ENCODE data around the gene EPYC.

Gene EPYC

GRCh38 chr12:91037276-91037675 lies 32.5 kb upstream of the EPYC start:
- DNase-seq (ENCODE audit: low read depth), result no peak
- no peak for TF ChIP-seq CTCF (IDR thresholded peaks at IDR 0.05; ENCODE audit: control insufficient read depth, extremely low read depth, insufficient read depth)
- no peak overlapping the region for H3K4me3 ChIP-seq (ENCODE audit: low read depth, low read length)

GRCh38 chr12:91033251-91033650 lies 28.5 kb upstream of the EPYC start:
- H3K4me3 ChIP-seq (ENCODE audit: low read depth, low read length), result no peak overlapping the region
- no peak for TF ChIP-seq CTCF (IDR thresholded peaks at IDR 0.05; ENCODE audit: control insufficient read depth, extremely low read depth, insufficient read depth)
- DNase-seq (ENCODE audit: low read depth), result no peak

GRCh38 chr12:91023326-91024004 lies 18.7 kb upstream of the EPYC start:
- no peak for TF ChIP-seq CTCF (IDR thresholded peaks at IDR 0.05; ENCODE audit: control insufficient read depth, extremely low read depth, insufficient read depth)
- no peak overlapping the region for H3K4me3 ChIP-seq (ENCODE audit: low read depth, low read length)
- no peak for DNase-seq (ENCODE audit: low read depth)

GRCh38 chr12:91021076-91021475 lies 16.3 kb upstream of the EPYC start:
- H3K4me3 ChIP-seq (ENCODE audit: low read depth, low read length), result no peak overlapping the region
- DNase-seq (ENCODE audit: low read depth), result no peak
- no peak for TF ChIP-seq CTCF (IDR thresholded peaks at IDR 0.05; ENCODE audit: control insufficient read depth, extremely low read depth, insufficient read depth)

- no peak overlapping the region for H3K4me3 ChIP-seq (ENCODE audit: low read depth, low read length)
- no peak for DNase-seq (ENCODE audit: low read depth)
- no peak for TF ChIP-seq CTCF (IDR thresholded peaks at IDR 0.05; ENCODE audit: control insufficient read depth, extremely low read depth, insufficient read depth)
These were observed 14.7 kb upstream of the EPYC start for GRCh38 chr12:91019455-91019854.

- peak; percentile 22 for DNase-seq (ENCODE audit: low read depth)
- no peak for TF ChIP-seq CTCF (IDR thresholded peaks at IDR 0.05; ENCODE audit: control insufficient read depth, extremely low read depth, insufficient read depth)
- H3K4me3 ChIP-seq (ENCODE audit: low read depth, low read length), result no peak overlapping the region
These were observed 12.9 kb upstream of the EPYC start for GRCh38 chr12:91017511-91018263.

Measured in LNCaP clone FGC (cell line).